Stimulated activated CD8-positive, alpha-beta memory T cell treated with anti-CD3 and anti-CD28 coated beads, Interleukin-15, amount 100 ng/mL, for 48 hours (primary cell): ENCODE results near the gene HJURP.

ENCODE experiments used
- DNase-seq, 2 donors: peaks; one replicate each; pipeline ENCODE4 v3.0.0-alpha.2; 2020; ENCODE audit warnings: low read depth in 2 of 2

HJURP gene

GRCh38 chr2:233830111-233830802 is 24.1 kb downstream of the HJURP start:
- no peak for DNase-seq

GRCh38 chr2:233829193-233830110 is 24.9 kb downstream of the HJURP start:
- no peak for DNase-seq

DNA sequence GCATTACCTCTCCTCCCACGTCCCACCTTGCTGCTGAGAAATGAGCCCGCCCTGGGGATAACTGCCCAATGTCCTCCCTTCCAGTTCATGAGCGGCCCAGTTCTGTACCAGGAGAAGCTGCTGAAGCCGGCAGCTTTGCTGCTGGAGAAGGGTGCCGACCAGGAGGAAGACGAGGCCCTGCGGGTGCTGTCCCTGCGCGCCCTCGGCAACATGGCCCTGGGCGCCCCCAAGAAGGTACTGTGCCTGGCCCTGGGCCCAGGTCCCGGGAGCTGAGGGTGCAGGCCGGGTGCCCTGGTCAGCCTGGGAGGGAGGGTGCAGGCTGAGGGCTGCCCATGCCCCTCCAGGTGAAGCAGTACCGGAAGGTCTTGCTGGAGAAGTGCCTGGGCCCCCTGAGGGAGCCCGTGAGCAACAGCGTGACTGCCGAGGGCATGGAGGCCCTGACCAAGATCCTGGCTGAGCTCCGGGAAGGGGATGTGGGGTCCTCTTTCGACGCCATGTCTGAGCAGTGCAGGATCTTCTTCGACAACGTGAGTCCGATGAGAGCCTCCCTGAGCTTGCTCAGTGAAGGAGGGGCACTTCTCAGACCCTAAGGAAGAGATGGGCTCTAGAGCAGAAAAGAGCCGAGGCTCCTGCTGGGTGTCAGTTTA is 25.7 kb downstream of the HJURP start:
- no peak for DNase-seq

- no peak for DNase-seq
Observed at GRCh38 chr2:233824373-233824772, 30.0 kb downstream of the HJURP start.

DNA sequence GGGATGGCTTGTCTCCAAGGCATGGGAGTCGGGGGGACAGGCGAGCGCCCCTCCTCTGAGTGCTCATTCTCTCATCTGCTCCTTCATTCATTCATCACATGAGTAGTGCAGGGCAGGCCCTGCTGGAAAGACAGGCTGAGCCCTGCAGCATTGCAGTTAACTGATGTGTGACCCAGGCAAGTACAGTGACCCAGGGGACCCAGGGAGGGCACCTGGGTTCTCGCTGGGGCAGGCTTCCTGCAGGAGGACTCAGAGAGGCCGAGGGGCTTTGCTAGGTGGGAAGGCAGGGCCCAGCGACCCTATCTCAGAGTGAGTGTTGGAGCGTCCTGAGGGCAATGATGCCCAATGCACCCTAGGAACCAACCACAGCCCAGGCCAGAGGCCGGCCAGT is 30.6 kb downstream of the HJURP start:
- no peak for DNase-seq

DNA sequence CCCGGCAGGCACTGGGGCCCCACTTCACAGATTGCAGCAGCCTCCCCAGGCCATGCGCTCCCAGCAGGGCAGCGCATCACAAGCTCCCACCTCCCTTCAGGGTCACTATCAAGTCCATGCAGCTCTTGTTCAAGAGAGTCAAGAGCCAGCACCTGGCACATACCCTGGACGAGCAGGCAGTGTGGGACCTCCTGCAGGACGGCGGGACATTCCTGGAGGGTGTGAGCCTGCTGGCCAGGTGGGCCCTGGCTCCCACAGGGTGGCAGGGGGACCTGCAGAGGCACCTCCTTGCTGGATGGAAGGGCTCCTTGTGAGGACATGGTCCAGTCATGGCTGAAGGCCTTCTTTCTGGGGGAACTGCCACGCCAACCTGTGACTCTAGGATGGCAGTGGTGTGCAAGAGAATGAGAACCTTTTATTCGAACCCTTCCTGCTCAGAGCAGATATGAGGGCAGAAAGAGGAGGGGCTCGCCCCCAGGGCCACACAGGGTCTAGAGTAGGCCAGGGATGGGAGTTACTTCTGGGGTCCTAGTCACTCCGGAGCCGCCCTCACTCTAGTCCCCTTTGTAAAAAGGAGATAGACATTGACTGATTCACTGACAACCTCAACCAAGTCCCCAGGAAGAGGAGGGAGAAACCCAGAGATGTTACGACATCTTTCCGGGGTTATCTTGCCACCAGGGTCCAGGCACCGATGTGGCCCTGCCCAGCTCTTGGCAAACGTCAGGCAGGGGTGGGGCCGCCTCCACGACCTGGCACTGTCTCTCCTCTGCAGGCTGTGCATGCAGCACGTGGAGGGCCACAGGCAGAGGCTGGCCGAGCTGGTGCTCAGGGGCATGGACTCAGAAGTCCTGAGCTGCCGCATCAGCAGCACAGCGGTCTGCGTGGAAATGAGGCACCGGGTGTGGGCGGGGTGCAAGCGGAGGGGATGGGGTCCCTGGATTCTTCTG is 31.3 kb downstream of the HJURP start:
- no peak for DNase-seq

DNA sequence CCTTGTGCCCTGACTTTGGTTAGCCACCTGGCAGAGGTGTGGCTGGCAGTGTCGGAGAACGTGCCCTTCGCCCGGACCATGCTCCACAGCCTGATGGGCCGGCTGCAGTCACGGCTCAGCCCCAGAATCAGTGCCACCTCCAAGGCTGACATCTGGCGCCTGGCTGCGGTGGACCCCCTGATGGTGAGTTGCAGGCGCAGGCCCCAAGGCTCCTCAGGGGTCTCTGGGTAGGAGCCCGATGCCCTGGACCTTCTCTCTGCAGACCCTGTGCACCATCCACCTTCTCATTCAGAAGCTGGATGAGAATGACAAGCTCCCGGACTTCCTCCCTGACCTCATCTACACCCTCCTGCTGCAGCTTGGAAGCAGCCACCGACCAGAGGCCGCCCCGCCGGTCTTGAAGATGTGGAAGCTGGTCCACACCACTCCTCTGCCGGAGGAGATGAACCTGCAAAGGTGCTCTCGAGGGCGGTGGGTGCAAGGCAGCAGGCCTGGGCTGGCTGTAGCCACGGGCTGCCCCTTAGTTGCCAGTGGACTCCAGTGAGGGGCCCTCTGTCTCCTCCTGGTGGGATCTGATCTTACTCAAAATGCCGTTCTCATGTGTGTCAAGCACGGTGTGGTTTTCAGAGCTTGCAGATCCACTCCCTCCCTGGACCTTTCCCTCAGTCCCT is 32.1 kb downstream of the HJURP start:
- DNase-seq = no peak

GRCh38 chr2:233821709-233822100 is 32.6 kb downstream of the HJURP start:
- DNase-seq = no peak

- DNase-seq = no peak
Observed at GRCh38 chr2:233821196-233821595, 33.1 kb downstream of the HJURP start.

GRCh38 chr2:233820774-233821105 is 33.6 kb downstream of the HJURP start:
- DNase-seq = no peak

- DNase-seq = no peak
Observed at GRCh38 chr2:233819884-233820773, 34.2 kb downstream of the HJURP start.

- DNase-seq = no peak
Observed at GRCh38 chr2:233818639-233819621, 35.4 kb downstream of the HJURP start.

GRCh38 chr2:233817995-233818638 is 36.2 kb downstream of the HJURP start:
- DNase-seq = no peak

GRCh38 chr2:233817361-233817911 is 36.9 kb downstream of the HJURP start:
- no peak for DNase-seq

DNA sequence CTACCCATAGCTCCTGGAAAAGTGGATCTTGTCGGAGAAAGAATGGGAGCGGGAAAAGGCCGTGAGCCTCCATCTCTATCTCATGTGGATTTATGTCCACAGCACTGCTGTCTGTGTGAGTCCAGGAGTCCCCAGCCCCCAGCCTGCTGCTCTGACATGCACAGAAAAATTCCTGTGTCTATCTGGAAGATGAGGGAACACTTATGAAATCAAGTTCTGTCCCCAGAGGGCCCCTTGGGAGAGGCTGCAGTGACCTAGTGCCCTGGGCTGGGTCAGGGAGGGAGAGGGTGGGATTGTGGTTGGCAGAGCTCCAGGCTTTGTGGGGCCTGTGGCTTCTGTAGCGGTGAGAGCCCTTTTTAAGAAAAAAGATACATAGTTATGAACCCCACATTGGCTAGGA is 37.6 kb downstream of the HJURP start:
- DNase-seq = no peak

DNA sequence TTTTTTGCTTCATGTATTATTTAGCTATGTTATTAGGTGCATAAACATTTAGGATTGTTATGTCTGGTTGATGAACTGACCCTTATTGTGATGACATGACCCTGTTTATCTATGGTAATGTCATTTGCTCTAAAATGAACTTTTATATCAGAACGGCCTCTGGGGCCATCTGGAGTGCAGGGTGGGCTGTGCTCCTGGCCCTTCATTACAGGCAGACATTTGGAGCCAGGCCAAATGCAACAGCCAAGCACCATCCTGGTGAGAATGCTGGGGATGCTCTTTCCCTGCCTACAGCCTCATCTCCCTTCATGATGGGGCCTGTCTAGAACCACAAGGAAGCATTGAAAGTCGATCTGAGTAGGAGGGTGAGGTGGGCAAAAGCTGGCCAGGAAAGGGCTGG is 38.0 kb downstream of the HJURP start:
- no peak for DNase-seq

GRCh38 chr2:233815861-233816260 is 38.5 kb downstream of the HJURP start:
- no peak for DNase-seq
